Measurements from ENCODE around the gene HOXD9.

Gene HOXD9

DNA sequence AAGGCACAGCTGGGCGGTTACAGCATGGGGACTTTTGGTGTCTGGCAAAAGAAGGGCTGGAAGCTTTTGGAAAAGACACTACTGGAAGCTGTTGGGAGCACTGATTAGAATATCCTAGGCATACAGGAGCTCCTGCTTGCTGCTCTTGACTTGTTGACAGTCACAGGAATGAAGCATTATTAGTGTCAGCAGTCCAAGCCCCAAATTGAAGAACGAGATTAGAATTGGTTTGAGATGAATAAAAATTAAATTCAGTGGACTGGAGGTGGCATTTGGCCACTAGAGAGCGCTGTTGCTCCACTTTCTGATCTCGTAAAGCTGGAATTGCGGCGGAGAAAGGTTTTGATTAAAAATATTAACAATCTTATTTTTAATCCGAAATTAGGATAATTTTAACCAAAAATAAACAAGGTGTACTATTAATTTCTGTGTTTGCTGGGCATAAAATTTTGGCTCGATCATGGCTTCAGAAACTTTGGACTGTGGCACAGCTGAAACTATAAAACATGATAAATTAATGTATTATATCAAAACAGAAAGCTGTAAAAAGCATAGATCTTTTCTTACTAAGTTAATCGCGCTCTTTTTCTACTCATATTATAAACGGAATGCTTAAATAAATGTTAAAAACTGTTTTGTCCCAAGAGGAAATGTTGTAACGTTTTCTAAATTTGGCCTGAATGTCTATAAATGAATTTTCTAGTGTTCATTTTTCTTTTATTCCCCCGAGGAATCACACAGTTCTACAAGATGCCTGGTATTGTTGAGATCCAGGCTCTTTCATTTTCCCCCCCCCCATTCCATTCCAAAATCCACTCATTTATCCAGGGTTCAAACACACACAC is 4.6 kb downstream of the HOXD9 start:
- peak; percentile 67 for DNase-seq

DNA sequence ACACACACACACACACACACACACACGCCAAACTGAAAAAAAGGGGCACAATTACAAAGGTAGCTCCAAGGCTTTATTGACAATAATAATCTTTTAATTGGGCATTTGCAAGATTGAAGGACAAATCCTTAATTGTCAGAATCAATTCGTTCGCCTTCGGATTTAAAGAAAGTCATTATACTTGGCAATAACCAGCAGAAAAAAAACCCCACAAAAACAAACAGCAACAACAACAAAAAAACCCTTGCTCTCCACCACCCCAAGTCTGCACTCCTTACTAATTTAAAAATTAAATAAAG is 5.2 kb downstream of the HOXD9 start:
- DNase-seq = no peak

DNA sequence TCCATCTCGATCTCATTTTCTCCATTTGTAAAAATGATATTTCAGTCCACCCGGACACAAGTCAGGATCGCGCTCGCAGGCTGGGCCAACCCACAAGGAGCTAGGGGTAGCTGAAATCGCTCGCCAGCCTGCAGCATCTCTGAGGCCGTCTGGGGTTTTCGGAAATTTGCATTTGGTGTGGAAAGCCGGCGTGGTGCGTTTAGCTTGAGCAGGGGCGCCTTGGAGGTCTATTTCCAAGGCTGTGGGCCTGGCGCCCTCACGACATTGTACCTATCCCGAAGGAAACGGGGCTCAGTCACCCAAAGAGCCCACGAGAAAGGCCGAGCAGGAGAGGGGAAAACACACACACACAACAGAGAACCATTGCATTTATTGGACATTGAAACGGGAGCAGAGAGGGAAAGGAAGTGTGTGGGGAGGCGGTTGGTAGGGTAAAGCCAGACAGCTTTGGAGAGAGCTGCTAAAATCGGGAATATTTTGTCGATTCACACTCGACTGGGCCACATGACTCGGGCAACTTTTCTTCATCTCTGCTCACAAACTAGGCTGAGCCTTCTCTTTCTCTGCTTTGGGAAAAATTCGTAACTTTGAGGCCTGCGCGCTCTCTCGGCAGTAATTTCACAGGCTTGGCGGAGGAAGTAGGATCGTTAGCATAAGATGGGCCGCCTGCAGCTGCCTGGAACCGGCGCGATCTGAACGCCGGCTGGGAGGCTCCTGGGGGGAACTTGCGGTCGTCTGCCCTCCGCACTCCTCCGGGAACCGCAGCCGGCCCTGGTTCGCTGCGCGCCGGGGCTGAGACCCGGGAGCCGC is 5.9 kb downstream of the HOXD9 start:
- no peak for DNase-seq

DNA sequence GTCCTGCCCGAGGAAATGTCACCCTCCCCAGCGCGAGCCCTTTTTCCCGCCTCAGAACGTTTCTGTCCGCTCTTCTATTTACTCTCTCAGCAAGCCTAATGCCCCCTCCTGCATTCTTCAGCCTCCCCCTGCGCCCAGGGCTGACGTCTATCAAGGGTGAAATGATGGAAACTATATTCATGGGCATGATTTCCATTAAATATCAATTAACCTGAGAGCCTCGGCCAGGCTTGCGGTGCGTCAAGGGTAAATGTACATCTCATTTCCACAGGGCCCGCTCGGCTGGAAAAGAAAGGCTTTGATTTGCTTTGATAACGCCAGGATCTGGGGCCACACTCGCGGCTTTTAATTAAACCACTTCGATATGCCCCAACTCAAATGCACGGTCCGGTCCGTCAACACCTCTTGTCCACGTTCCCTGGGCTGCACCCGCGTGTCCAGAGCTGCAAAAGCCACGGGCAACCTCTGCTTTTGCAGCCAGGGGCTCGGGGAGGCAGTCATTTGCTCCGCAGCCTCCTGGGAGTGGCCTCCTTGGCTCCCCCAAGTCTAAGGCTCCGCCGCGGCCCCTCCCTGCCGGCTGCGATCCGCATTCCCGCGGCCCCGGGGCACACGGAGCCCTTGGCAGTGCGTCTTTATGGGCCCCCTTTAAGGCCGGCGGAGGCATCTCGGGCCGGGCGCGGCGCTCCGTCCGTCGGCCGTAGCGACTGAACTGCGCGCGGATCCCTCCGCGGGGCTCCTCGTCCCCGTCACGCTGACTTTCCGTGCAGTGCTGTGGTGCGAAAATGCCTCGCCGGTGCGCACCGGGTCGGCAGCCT is 6.7 kb downstream of the HOXD9 start, which contains the start of gene HOXD8:
TSS of gene HOXD8 (plus strand) at position 724 of the 815 bp plus-strand sequence. CDS start 662 bp downstream, outside the sequence.
- no peak for DNase-seq

DNA sequence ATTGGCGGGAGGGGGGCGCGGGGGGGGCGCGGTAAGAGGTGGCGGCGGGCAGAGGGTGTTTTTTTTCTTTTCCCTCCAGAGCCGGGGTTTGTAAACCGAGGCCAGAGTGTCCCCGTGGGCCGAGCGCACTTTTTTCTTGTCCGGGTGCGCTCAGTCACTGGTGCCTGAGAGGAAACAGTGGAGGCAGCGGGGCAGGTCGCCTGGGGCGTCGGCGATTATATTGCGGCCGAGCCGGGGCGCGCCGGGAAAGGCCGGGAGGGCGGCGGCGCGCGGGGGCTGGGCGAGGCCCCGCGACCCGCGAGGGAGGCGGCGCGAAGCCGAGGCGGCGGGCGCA is 7.3 kb downstream of the HOXD9 start:
- no peak for DNase-seq

DNA sequence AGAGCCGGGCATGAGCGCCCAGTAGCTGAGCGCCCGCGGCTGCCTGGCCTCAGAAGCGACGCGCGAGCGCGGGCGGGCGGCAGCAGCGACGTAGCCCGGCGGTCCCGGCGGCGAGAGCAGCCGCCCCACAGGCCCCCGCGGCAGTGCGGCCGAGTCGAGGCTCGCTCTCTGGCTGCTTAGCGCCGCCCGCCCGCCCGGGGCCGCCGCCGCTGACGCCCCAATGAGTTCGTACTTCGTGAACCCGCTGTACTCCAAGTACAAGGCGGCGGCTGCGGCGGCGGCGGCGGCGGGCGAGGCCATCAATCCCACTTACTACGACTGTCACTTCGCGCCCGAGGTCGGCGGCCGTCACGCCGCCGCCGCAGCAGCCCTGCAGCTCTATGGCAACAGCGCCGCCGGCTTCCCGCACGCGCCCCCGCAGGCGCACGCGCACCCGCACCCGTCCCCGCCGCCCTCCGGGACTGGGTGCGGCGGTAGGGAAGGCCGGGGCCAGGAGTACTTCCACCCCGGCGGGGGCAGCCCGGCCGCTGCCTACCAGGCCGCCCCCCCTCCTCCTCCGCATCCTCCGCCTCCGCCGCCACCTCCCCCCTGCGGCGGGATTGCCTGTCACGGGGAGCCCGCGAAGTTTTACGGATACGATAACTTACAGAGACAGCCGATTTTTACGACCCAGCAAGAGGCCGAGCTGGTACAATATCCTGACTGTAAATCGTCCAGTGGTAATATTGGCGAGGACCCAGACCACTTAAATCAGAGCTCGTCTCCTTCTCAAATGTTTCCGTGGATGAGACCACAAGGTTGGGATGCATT is 7.8 kb downstream of the HOXD9 start:
- DNase-seq = no peak

DNA sequence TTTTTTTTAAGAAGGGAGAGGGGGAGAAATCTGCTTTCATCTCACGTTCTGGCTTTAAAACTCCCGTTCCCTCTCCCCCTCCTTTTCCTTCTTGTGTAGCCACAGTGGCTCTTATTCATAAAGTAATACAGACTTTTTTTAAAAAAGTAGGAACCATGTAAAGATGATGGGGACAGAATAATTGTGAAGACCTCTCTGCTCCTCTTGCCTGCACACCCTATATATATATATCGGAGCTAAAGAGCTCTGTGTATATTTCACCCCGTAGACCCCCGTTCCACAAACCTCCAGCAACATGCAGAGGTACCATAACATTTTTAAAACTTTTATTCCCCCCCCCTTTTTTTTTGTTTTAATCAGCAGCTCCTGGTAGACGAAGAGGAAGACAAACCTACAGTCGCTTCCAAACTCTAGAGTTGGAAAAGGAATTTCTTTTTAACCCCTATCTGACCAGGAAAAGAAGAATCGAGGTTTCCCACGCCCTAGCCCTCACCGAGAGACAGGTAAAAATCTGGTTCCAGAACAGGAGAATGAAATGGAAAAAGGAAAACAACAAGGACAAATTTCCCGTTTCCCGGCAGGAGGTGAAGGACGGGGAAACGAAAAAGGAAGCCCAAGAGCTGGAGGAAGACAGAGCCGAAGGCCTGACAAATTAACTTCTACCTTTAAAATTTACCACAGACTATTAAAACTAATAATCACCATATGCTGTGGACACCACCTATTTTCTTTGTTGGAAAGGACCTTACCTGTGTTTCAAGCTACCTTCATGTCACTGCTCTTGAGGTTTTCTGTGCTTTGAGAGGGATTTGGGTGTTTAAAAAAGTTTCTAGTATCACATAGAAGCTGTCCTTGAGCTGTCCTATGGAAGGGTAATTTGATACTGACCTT is 8.7 kb downstream of the HOXD9 start:
- no peak for DNase-seq

DNA sequence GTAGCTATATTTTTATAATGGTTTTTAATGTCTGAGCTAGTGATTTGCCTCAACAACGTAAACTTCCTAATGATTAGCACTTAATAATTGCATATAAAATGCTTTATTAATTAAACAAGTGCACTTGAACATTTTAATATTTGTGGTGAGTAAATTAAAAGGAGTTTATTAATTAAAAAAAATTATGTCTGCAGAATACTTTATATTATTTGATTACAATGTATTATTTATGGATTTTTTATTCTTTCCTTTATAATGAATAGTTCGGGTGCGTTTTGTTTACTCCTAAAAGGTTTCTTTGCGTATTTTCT is 9.3 kb downstream of the HOXD9 start:
- no peak for DNase-seq

DNA sequence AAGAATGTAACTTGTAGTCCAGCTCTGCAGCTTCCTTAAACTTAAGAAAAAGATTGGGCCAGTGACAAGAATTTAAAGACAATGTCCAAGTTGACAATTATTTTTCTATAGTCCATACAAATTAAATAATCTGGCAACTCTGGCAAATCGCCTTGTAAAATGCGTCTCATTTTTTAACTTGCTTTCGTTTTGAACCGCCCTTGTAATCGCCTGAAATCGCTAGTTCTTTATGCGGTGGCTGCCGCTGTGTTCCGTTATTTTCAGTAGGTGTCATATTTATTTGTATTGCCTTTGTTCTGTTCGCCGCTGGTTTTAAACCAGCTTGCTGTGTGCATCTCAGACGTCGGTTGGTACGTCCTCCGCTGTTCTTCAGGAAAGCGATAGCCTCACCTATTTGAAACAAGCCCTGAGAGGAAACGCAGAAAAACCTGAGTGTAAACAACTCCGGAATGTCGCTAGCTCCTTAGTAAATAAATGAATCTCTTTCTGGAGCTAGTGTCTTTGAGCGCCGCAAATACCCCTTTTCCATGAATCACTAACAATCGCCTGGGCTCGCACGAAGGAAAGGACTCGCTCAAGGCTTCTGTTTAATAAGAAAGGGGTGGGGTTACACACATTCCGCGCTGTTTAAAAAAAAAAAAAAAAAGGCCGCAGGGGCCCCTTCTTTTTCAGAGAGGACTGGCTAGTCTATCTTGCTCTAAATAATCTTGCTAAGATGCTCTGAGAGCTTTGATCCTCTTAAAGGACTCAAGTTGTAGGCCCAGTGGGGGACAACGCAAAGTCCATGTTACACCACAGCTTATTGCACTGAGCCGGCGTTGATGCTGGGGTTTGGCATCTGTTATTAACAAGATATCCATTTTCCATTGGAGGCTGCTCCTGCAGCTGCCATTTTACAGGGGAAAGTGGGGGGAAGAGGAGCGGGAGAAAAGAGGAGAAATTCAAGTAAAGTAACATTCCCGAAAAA is 10.0 kb downstream of the HOXD9 start:
- DNase-seq = no peak

DNA sequence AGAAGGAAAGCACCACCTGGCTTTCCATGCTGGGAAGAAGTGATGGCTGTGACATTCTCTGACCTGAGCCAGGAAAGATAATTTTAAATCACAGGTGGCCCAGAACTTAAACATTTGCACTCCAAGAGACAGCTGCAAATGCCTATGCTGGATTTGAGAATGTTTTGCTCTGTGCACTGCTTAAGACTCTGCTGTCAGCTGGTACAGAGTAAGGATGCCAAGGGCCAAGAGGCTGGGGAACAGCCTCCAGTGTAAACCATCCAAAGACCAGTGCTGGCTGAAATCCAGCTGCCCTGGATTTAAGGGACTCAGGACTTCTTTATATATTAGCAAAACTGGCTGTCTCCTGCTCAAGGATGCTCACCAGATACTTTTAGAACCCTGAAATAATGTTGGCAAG is 10.9 kb downstream of the HOXD9 start:
- no peak for DNase-seq

DNA sequence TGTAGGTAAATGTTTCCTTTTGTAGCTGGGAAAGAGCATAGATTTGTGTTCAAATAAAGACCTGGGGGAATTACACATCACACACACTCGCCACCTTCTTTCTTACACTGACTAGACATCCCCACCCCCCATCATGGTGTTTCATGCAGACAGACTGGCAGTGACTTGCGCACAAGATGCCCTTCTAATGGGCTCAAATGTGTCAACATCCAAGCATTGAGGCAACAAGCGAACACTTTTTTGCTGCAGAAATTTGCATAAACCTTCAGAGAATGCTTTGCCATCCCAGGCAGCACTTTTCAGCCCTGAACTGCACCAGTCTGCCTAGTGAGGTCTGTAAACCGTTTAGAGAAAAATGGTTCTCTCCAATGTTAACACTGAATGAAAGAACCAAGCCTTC is 11.5 kb downstream of the HOXD9 start:
- no peak for DNase-seq

DNA sequence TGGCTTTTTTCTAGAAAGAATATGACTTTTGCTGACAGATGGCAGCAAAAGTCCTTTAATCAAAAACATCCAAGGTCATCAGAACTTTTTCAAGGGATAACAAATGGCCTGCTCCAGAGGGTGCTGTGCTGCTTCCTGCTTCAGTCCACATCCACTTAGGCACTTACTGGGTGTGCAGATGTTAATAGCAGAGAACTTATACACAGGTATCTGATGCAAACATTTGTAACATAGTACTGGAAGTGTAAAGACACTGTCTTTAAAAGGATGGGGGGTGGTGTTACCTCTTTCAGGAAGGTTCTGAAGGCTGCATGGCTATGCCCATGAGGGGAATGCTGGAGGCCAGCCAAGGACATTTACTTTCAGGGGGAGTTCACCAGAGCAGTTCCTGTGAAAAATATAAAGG is 12.5 kb downstream of the HOXD9 start:
- DNase-seq = no peak

DNA sequence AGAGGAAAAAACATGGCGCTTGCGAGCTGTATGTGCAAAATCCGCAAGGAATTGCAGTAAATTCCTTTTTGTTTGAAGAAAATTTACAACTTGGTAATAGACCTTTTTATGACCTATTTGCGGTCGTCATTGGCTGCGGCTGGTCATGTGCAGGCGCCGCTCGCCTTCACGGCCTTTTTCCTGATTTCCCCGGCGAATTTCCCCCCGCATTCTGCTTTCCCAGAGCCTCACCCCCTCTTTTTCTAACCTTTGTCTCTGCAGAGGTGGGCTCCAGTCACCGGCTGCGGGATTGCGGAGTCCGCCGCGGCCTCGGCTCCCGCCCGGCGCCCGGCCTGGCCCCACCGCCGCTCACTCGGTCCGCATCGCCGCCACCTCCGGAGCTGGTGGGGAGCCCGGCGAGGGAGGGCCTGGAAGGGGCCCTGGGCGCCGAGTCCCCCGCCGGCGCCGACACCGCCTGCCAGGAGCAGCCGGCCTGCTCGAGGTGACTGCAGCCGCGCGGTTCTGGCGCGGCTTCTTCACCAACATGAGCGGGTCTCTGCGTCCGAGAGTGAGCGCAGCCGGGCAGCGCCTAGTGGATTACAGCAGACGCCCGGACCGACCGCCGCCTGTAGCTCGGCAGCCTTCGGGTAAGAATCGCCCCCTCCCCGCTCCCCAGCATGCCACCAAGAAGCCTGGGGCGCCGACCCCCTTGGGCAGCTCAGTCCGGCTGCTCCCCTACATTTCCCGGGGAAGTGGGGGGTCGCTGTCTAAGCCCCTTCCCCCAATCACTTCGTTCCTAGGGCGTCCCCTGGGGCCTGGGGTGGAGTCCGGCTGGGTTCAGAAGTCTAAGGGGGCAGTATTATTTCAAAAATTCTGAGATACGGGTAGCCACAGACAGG is 14.1 kb downstream of the HOXD9 start:
- no peak for DNase-seq

DNA sequence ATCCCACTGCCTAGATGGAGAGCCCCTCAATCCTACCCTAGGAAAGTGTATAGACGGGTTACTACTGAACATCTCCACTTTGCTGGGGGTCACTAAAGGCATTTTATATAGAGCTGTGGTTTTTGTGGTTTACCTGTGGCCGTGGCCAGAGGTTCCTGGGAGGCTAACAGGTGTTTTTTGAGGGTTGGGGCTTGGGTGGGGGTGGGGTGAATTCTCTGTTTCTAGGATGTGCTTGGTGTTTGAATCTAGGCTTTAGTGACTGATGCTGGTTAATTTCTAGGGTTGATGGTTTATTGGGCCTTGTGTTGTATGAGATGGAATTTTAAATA is 14.7 kb downstream of the HOXD9 start:
- DNase-seq = no peak

DNA sequence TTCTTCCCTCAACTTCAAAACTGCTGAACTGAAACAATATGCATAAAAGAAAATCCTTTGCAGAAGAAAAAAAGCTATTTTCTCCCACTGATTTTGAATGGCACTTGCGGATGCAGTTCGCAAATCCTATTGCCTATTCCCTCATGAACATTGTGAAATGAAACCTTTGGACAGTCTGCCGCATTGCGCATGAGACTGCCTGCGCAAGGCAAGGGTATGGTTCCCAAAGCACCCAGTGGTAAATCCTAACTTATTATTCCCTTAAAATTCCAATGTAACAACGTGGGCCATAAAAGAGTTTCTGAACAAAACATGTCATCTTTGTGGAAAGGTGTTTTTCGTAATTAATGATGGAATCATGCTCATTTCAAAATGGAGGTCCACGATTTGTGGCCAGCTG is 15.4 kb downstream of the HOXD9 start:
- no peak for DNase-seq

DNA sequence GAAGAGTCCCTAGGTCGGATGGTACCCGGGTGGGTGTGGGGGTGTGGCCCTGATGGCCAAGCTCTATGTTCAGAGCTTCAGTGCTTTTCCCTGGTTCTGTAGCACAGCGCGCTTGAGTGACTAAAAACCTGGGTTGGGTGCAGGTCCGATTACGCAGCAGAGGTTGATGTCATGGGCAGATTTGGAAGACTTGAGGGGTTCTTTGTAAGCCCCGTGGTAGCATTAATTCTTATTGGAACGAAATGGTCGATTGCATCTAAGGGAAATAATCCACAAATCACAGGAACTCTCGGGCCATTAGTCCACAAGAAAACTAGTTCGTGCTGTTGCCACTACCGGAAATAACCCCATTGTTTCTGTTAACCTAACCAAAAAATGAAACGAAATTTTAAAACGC is 16.0 kb downstream of the HOXD9 start:
- no peak for DNase-seq

DNA sequence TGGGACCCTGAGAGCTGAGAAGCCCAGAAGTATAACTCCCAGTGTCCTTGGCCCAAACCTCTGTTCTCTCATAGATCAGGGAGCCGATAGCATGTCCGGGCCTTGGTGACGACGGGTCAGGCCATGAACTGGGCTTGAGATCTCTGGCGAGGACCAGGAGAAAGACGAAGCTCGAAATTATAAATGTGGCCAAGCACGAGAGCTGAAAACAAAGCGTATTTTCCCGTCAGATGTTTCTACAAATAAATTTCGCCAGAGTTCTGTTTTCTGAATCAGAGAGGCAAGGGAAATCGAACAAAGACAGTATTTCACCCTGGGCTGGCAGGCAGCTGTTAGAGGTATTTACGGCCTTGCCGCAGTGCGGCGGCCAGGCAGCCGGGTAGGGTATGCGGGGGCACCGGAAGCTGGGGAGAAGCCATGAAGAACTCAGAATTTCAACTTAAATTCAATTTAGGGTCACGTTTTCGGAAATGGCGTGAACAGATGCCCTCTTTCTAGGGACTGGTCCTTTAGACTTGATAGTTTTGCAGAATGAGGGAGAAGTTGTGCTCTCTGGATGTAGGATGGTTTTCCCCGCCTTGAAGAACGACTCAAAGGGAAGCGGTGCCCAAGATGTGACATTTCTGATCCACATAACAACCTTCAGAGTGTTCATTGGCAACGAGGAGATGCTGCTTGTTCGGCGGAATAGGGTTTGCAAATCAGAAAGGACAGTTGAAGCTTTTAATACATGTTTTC is 16.6 kb downstream of the HOXD9 start:
- no peak for DNase-seq

DNA sequence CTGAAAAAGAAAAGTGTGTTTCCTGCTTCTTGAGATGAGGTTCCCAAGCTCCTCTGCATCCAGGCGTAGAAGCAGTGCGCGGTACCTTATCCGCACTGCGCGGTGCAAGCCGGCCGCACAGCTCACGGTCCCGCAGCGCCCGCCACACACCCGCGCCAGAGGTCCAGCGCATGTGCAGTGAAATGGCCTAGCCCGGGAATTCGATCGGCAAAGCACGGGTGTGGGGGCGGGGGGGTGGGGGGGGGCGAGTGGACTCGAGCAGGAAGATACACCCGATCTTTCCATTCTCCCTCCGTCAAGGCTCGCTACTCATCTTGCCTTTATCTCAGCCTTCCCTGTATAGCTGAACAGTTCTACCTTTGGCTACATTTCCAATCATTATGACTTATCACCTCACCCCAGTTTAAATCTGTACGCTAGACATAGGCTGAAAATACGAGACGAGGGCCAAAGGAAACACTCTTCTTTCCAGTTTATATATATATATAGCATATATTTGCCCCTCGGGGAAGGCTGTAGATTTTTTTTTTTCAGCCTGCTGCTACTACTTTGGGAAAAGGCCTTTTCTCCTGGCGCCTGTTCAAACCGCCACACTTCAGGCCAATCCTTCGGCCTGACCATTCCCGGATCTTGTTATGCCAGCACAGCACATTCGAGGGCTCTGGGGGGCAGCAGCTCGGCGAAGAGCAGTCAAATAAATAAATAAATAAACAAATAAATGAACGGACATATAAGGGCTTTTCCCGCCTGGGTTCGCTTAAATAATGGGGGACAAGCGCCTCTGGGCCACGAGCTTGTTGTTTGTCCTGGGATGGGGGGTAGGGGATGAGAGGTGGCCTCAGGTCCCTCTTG is 17.4 kb downstream of the HOXD9 start:
- DNase-seq = no peak

All from activated CD4-positive, CD25-positive, alpha-beta regulatory T cell treated with anti-CD3 and anti-CD28 coated beads, Interleukin-2, amount 50 U/mL, for 72 hours (primary cell).